ENCODE data around the gene RPS8. TPM values are rescaled to one million over a fixed set of nuclear protein-coding genes. Genes with fewer than 3 reads are reported as not detected.
"Not testable (repeated sequence)": the region's sequence is repeated elsewhere in the genome, so short reads cannot be mapped to it uniquely, and the experiment has no call there.

The RPS8 gene
- total and polyA plus RNA-seq, 4 donors = 258 to 891 (median 575) TPM

DNA sequence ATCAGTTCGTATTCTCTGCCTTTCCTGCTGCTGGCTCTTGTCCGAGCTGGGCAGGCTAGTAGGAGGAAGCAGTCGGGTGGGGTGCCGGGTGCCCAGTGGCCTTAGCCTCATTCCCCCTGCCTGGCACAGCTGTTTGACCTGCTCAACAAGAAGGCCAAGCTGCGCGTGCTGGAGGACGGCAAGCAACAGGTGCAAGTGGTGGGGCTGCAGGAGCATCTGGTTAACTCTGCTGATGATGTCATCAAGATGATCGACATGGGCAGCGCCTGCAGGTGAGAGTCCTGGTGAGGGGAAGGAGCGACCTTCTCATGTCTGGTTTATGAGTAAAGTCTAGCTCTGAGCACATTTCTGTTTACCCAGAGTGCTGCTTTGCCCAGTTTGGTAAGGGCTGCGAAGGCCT is 16.3 kb upstream of the RPS8 start:
- TF ChIP-seq, protein P1, sequence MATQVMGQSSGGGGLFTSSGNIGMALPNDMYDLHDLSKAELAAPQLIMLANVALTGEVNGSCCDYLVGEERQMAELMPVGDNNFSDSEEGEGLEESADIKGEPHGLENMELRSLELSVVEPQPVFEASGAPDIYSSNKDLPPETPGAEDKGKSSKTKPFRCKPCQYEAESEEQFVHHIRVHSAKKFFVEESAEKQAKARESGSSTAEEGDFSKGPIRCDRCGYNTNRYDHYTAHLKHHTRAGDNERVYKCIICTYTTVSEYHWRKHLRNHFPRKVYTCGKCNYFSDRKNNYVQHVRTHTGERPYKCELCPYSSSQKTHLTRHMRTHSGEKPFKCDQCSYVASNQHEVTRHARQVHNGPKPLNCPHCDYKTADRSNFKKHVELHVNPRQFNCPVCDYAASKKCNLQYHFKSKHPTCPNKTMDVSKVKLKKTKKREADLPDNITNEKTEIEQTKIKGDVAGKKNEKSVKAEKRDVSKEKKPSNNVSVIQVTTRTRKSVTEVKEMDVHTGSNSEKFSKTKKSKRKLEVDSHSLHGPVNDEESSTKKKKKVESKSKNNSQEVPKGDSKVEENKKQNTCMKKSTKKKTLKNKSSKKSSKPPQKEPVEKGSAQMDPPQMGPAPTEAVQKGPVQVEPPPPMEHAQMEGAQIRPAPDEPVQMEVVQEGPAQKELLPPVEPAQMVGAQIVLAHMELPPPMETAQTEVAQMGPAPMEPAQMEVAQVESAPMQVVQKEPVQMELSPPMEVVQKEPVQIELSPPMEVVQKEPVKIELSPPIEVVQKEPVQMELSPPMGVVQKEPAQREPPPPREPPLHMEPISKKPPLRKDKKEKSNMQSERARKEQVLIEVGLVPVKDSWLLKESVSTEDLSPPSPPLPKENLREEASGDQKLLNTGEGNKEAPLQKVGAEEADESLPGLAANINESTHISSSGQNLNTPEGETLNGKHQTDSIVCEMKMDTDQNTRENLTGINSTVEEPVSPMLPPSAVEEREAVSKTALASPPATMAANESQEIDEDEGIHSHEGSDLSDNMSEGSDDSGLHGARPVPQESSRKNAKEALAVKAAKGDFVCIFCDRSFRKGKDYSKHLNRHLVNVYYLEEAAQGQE (IDR thresholded peaks at IDR 0.05) = no peak
- Histone ChIP-seq H3K4me1 (ENCODE audit: control insufficient read depth in 4 of 4, insufficient read depth in 4 of 4, low read length in 3 of 4) (no peaks in the 10 kb centered on the region), H3K9me3 (ENCODE audit: control insufficient read depth in 4 of 4, low read length in 3 of 4) (no peaks in the 10 kb centered on the region), H3K9ac (ENCODE audit: low read depth in 1 of 2, low read length in 2 of 2) (no peak overlapping the region), H3K27me3 (ENCODE audit: control insufficient read depth in 4 of 4, insufficient read depth in 4 of 4, low read length in 3 of 4) (no peaks in the 10 kb centered on the region), H3K36me3 (ENCODE audit: control insufficient read depth in 4 of 4, insufficient read depth in 3 of 4, low read depth in 1 of 4, low read length in 3 of 4) (no peaks in the 10 kb centered on the region), H3K27ac (ENCODE audit: low read depth in 1 of 2, low read length in 2 of 2) (no peak overlapping the region), H3K4me3 (ENCODE audit: low read depth in 1 of 3, low read length in 3 of 3) (no peak overlapping the region)
- DNase-seq (ENCODE audit: low spot score) = no peak
- 91% methylated on average over 11 of the region's 11 CpGs for WGBS

GRCh38 chr1:44760876-44761275 is 14.5 kb upstream of the RPS8 start:
- Histone ChIP-seq H3K9ac (ENCODE audit: low read depth in 1 of 2, low read length in 2 of 2) (no peak overlapping the region), H3K27me3 (ENCODE audit: control insufficient read depth in 4 of 4, insufficient read depth in 4 of 4, low read length in 3 of 4) (no peaks in the 10 kb centered on the region), H3K4me1 (ENCODE audit: control insufficient read depth in 4 of 4, insufficient read depth in 4 of 4, low read length in 3 of 4) (no peaks in the 10 kb centered on the region), H3K36me3 (ENCODE audit: control insufficient read depth in 4 of 4, insufficient read depth in 3 of 4, low read depth in 1 of 4, low read length in 3 of 4) (no peaks in the 10 kb centered on the region), H3K27ac (ENCODE audit: low read depth in 1 of 2, low read length in 2 of 2) (no peak overlapping the region), H3K9me3 (ENCODE audit: control insufficient read depth in 4 of 4, low read length in 3 of 4) (no peaks in the 10 kb centered on the region), H3K4me3 (ENCODE audit: low read depth in 1 of 3, low read length in 3 of 3) (no peak overlapping the region)
- TF ChIP-seq, protein P2, sequence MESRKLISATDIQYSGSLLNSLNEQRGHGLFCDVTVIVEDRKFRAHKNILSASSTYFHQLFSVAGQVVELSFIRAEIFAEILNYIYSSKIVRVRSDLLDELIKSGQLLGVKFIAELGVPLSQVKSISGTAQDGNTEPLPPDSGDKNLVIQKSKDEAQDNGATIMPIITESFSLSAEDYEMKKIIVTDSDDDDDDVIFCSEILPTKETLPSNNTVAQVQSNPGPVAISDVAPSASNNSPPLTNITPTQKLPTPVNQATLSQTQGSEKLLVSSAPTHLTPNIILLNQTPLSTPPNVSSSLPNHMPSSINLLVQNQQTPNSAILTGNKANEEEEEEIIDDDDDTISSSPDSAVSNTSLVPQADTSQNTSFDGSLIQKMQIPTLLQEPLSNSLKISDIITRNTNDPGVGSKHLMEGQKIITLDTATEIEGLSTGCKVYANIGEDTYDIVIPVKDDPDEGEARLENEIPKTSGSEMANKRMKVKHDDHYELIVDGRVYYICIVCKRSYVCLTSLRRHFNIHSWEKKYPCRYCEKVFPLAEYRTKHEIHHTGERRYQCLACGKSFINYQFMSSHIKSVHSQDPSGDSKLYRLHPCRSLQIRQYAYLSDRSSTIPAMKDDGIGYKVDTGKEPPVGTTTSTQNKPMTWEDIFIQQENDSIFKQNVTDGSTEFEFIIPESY (IDR thresholded peaks at IDR 0.05) = no peak
- TF ChIP-seq RAD21 (IDR thresholded peaks at IDR 0.05) (no peak), HNF4A (conservative IDR thresholded peaks at IDR 0.05) (no peak), TAF1 (conservative IDR thresholded peaks at IDR 0.05) (no peak), NR2F2 (IDR thresholded peaks at IDR 0.05) (no peak), SP1 (IDR thresholded peaks at IDR 0.05) (no peak), JUND (IDR thresholded peaks at IDR 0.05) (no peak), FOXA2 (IDR thresholded peaks at IDR 0.05) (no peak), EGR1 (IDR thresholded peaks at IDR 0.05; ENCODE audit: low read depth in 2 of 2) (no peak), YY1 (IDR thresholded peaks at IDR 0.05) (no peak), MAX (IDR thresholded peaks at IDR 0.05) (no peak)
- no peak for DNase-seq (ENCODE audit: low spot score)
- WGBS = 92% methylated on average over 3 of the region's 3 CpGs

DNA sequence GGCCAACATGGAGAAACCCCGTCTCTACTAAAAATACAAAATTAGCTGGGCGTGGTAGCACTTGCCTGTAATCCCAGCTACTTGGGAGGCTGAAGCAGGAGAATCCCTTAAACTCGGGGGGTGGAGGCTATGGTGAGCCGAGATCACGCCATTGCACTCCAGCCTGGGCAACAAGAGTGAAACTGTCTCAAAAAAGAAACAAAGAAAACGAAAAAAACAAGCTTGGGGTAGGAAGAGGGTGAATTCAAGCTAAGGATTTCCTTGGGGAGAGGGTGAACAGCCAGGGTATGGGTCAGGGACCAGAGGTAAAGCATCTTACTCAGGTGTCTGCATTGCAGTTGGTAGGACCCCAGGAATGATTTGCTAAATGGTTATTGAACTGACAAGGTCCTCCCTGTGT is 8.9 kb upstream of the RPS8 start:
- not testable (repeated sequence) for DNase-seq (ENCODE audit: low spot score); H3K36me3 ChIP-seq (ENCODE audit: control insufficient read depth in 4 of 4, insufficient read depth in 3 of 4, low read depth in 1 of 4, low read length in 3 of 4); H3K27me3 ChIP-seq (ENCODE audit: control insufficient read depth in 4 of 4, insufficient read depth in 4 of 4, low read length in 3 of 4); H3K9ac ChIP-seq (ENCODE audit: low read depth in 1 of 2, low read length in 2 of 2); H3K4me1 ChIP-seq (ENCODE audit: control insufficient read depth in 4 of 4, insufficient read depth in 4 of 4, low read length in 3 of 4); H3K4me3 ChIP-seq (ENCODE audit: low read depth in 1 of 3, low read length in 3 of 3); H3K27ac ChIP-seq (ENCODE audit: low read depth in 1 of 2, low read length in 2 of 2); H3K9me3 ChIP-seq (ENCODE audit: control insufficient read depth in 4 of 4, low read length in 3 of 4)
- 95% methylated on average over 6 of the region's 6 CpGs for WGBS
